Psoas muscle (tissue), 8 donors: ENCODE data around the gene UNG. TPM values are rescaled to one million over a fixed set of nuclear protein-coding genes. Genes with fewer than 3 reads are reported as not detected.
"Not testable (repeated sequence)": the region's sequence is repeated elsewhere in the genome, so short reads cannot be mapped to it uniquely, and the experiment has no call there.

ENCODE experiments used
- ATAC-seq, 4 donors: fragments of 200-7000 bp; cut with Tn5 transposase; one replicate each; pipeline ENCODE4 v1.9.1; 2020; ENCODE audit warnings: moderate library complexity in 3 of 4, mild to moderate bottlenecking in 2 of 4
- DNase-seq, 2 donors: peaks; one replicate each; pipeline ENCODE4 v3.0.0-alpha.2; 2020
- H3K27ac ChIP-seq: fragments of 200-600 bp; one replicate; pipeline ENCODE4 v1.8.0; 2022
- H3K27me3 ChIP-seq, 3 donors: fragments of 200-600 bp in 1 of 3; one replicate each; pipeline versions ENCODE4 v1.6.1 to v1.8.0; 2013 to 2022; ENCODE audit warnings: low read length in 2 of 3, mild to moderate bottlenecking in 2 of 3, moderate library complexity in 1 of 3; ENCODE audit not compliant: insufficient read depth in 3 of 3
- H3K36me3 ChIP-seq, 2 donors: fragments of 200-600 bp in 1 of 2; one replicate each; pipeline versions ENCODE4 v1.6.1 to v1.8.0; 2013 to 2022; ENCODE audit warnings: low read depth in 1 of 2, mild to moderate bottlenecking in 1 of 2, moderate library complexity in 1 of 2; ENCODE audit not compliant: insufficient read depth in 1 of 2
- H3K4me1 ChIP-seq: fragments of 200-600 bp; one replicate; pipeline ENCODE4 v1.8.0; 2022
- H3K4me3 ChIP-seq: fragments of 200-600 bp; one replicate; pipeline ENCODE4 v1.8.0; 2022; ENCODE audit warnings: mild to moderate bottlenecking
- H3K9me3 ChIP-seq: fragments of 200-600 bp; one replicate; pipeline ENCODE4 v1.8.0; 2022
- CTCF ChIP-seq: fragments of 200-600 bp; IDR thresholded peaks from one replicate; pipeline ENCODE4 v1.8.0; 2022; ENCODE audit warnings: antibody characterized with exemption
- WGBS, 3 donors: extraction: QIAGEN DNeasy Blood & Tissue Kit; methylation state at CpG; one replicate each; pipeline versions ENCODE4 v1.1.6 to v1.1.7; 2013; 5-methylcytosine and 5-hydroxymethylcytosine counted together
- intact Hi-C, 2 donors: fragments of 100-400 bp; cut with DNase I; formaldehyde crosslinking; loops; one replicate each; pipeline versions ENCODE4 v1.11.0 to v1.14.2; 2022
- polyA plus RNA-seq, 3 donors: library from polyadenylated mRNA; stranded (reverse); fragments of 200-250 nt; gene quantifications; one replicate each; pipeline ENCODE4 v1.2.3, GENCODE V29; 2013
- total RNA-seq, 4 donors: library from RNA; stranded (reverse); fragmentation: NEBNext Ultra II Directional in 2 of 4; extraction: Animal tissue kit (Norgen Biotek cat#: 25700) in 2 of 4; gene quantifications; one replicate each; pipeline versions ENCODE4 v1.2.1 to v1.2.4, GENCODE V29; 2021 to 2023
- donor health status: healthy with polysubstance abuse.
- donor health status: DM: no; HTN: no; CAD: no; lungs with moderate emphysema.
- donor health status: Bipolar disorder and iron deficiency.
- donor health status: healthy.
- donor health status: DM: yes; HTN: yes; CAD: no.
- donor health status: DM: no; HTN: no; CAD: no.
- donor health status: DM: no; HTN: no; CAD: no.
- donor health status: DM: yes; HTN: yes; CAD: no.

Gene UNG
- total and polyA plus RNA-seq, 7 donors = 34.3 to 93.1 (median 41.7) TPM

GRCh38 chr12:109052414-109053323 is 44.7 kb upstream of the UNG start, which contains the start of gene USP30:
Gene USP30 (plus strand): TSS chr12:109052576. CDS start chr12:109052679, 103 bp downstream.
- Histone ChIP-seq H3K9me3 (no peaks in the 10 kb centered on the region), H3K36me3 (peaks cover 0 to 11% of the 10 kb centered on the region in 2 donors), H3K4me1 (peaks cover 11% of the 10 kb centered on the region), H3K27ac (peak within 1 kb of the TSS; percentile 90), H3K4me3 (peak within 1 kb of the TSS; percentile 88), H3K27me3 (no peaks in the 10 kb centered on the region)
- intact Hi-C loops = no loop called here
- DNase-seq (peak; percentile 84 to 90), ATAC-seq (peak; percentile 96 to 99 (median 99))
- WGBS, 3 donors = 0% methylated on average over 59 to 61 of the region's 61 CpGs
- TF ChIP-seq CTCF = no peak

- Histone ChIP-seq H3K36me3 (peaks cover 0 to 20% of the 10 kb centered on the region in 2 donors), H3K27me3 (no peaks in the 10 kb centered on the region), H3K27ac (peak overlapping the region; percentile 90), H3K4me3 (peak overlapping the region; percentile 88), H3K9me3 (no peaks in the 10 kb centered on the region), H3K4me1 (peaks cover 11% of the 10 kb centered on the region)
- WGBS, 3 donors = 15 to 23% (median 17%) methylated on average over 9 of the region's 9 CpGs
- TF ChIP-seq CTCF = no peak
- DNase-seq (no peak), ATAC-seq (no peak)
- intact Hi-C loops = no loop called here
These were observed 43.8 kb upstream of the UNG start for GRCh38 chr12:109053382-109054123.

- H3K27me3 ChIP-seq, DNase-seq, ATAC-seq, intact Hi-C loops, H3K9me3 ChIP-seq, H3K27ac ChIP-seq: not testable (repeated sequence)
- Histone ChIP-seq H3K4me3 (peak overlapping the region; percentile 88), H3K4me1 (peaks cover 11% of the 10 kb centered on the region), H3K36me3 (peaks cover 0 to 26% of the 10 kb centered on the region in 2 donors)
- WGBS, 3 donors = 86 to 95% (median 89%) methylated on average over 4 of the region's 4 CpGs
These were observed 43.3 kb upstream of the UNG start for GRCh38 chr12:109054124-109054513.

GRCh38 chr12:109054520-109054919 is 42.9 kb upstream of the UNG start:
- no peak for DNase-seq
- Histone ChIP-seq H3K4me1 (peaks cover 11% of the 10 kb centered on the region), H3K27me3 (no peaks in the 10 kb centered on the region), H3K9me3 (no peaks in the 10 kb centered on the region), H3K4me3 (peak overlapping the region; percentile 88), H3K27ac (no peak overlapping the region), H3K36me3 (peaks cover 0 to 30% of the 10 kb centered on the region in 2 donors)
- ATAC-seq = no peak
- intact Hi-C loops = no loop called here
- no peak for TF ChIP-seq CTCF

- DNase-seq (no peak), ATAC-seq (no peak)
- Histone ChIP-seq H3K4me1 (peaks cover 11% of the 10 kb centered on the region), H3K27me3 (no peaks in the 10 kb centered on the region), H3K9me3 (no peaks in the 10 kb centered on the region), H3K27ac (no peak overlapping the region), H3K4me3 (no peak overlapping the region), H3K36me3 (peaks cover 0 to 51% of the 10 kb centered on the region in 2 donors)
- intact Hi-C loops = no loop called here
- TF ChIP-seq CTCF = no peak
- WGBS, 3 donors = 81 to 82% (median 81%) methylated on average over 3 of the region's 3 CpGs
These were observed 40.5 kb upstream of the UNG start for GRCh38 chr12:109056891-109057290.
